GM18951 (cell line): ENCODE results near the gene PLCL1.
"Not testable (repeated sequence)": the region's sequence is repeated elsewhere in the genome, so short reads cannot be mapped to it uniquely, and the experiment has no call there.

Source experiments
- POLR2A ChIP-seq: IDR thresholded peaks from 4 replicates; pipeline ENCODE4 v1.6.1; 2011; ENCODE audit warnings: mild to moderate bottlenecking; ENCODE audit not compliant: insufficient read length, insufficient read depth; ENCODE audit errors: extremely low read depth
- in situ Hi-C: fragments of 300-500 bp; cut with MboI; formaldehyde crosslinking; loops from one replicate; pipeline ENCODE4 v1.12.0; 2022; ENCODE audit warnings: low sequenced_read_pairs, mixed read lengths, inconsistent platforms; ENCODE audit not compliant: unreplicated experiment

PLCL1 gene

DNA sequence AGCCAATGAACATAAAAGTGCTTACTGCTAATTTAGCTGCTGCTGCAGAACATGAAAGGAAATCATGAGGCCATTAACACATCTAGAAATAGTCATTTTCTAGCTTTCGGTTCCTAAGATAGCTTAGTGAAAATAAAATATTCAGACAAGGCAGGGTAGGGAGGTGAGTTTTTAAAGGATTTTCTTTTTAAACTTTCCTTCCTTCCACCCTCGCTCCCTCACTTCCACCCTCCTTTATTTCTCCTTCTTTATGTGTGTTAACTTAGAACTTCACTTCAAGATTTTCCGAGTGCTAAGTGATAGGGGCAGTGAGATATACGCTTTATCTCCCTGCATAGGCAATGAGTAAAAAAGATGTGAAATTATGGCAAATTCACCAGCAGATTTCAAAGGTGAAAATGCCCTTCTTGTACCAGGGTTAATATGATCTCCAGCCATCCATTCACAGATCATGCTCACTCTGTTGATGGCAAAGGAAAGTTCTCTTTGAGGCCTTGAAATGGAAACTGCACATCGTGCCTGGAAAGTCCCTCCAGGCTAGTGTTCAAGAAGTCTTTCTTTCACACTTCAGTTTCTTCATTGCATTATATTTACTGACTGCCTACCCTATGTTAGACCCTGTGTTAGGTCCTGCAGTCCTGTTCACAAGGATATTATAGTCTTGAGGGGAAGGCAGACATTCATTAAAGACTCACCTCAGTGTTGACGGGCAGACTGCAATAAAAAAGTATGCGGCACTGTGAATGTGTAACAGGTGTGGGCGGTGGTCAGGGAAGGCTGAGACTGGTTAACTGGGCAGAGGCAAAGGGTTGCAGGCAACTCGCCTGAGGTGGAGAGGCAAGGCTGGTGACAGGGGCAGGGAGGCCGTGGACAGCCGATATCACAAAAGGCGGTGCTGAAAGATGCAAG, 200.8 kb downstream of the PLCL1 start:
- no peak for TF ChIP-seq POLR2A
- in situ Hi-C loops, result no loop called here

DNA sequence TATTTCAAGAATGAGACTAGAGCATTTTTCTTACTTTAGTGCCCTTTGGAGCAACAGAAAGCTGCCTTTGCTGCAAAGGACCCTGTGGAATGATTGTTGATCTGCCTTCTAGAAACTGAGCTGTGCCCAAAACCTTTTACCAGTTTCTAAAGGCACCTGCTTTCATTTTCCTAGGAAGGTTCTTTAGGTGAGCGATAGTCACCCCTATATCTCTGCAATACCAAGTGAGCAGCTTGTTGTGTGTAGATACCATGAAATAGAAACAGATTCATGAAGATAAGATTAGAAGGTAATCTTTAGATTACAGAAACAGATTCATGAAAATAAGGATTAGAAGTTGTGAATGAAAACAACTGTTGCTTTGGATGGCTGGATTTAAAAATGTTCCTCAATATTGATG, 202.3 kb downstream of the PLCL1 start:
- TF ChIP-seq POLR2A, result no peak
- in situ Hi-C loops, result no loop called here

DNA sequence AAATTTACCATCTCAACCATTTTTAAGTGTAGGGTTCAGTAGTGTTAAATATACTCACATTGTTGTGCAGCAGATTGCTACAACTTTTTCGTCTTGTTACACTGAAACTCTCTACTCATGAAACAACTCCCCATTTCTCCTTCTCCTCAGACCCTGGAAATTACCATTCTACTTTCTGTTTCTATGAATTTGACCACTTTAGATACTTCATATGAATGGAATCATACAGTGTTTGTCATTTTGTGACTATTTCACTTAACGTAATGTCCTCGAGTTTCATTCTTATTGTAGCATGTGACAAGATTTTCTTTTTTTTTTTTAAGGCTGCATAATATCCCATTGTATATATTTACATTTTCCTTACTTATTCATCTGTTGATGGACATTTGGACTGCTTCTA, 203.8 kb downstream of the PLCL1 start:
- in situ Hi-C loops, result no loop called here

DNA sequence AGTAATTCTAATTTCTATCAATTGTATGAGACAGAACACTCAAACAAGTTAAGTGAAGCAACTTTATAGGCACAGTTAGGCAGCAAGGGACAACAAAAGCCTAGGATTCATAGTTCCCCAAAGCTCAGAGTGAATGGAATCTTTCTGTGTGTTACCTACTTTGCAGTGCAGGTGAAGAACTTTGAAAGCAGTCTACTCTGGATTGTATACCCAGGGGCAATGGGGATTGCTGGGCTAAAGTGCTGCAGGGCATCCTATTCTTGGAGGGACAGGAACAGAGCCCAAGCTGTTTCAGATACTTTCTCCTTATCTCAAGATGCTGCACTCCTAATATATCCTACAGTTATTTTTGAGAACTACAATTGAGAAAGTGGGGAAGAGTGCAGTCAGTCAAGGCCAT, 207.6 kb downstream of the PLCL1 start:
- in situ Hi-C loops, result no loop called here
- TF ChIP-seq POLR2A, result no peak

More for the DNA sequence above, 203.8 kb downstream of the PLCL1 start:
- TF ChIP-seq POLR2A, result no peak

DNA sequence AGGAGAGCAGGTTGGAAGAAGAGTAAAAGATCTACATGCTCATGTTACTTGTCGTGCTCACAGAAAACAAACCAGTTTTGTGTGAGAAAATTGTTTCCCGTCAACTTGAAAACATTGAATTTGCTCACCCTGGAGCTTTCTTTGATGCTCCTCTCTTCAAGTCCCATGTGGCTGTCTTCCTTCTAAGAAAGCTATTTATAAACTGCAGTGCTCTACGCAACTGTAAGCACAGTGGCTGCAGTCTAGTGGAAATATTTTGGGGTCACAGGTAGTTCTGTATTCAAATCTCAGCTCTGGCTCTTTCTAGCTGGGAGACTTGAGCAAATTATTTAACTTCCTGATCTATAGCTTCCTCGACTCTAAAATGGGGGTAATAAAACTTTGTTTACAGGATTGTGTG, 211.8 kb downstream of the PLCL1 start:
- TF ChIP-seq POLR2A, result no peak
- in situ Hi-C loops, result no loop called here

DNA sequence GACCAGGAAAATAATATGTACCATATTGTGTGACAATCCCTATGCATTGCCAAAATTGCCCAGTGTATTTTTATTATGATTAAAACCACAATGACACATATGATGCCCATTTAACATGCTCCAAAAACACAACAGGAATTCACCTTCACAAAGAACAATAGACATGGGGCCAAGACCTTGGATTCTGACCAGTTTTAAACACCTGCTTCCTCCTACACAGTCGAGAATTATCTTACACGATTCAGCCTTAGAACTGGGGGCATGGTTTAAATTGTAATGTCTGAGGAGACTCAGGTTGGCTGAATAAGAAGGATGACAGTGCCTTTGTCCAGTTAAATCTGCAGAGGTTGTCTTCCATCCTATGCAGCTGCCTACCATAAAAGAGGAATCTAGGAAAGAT, 212.7 kb downstream of the PLCL1 start:
- in situ Hi-C loops, result no loop called here
- no peak for TF ChIP-seq POLR2A

DNA sequence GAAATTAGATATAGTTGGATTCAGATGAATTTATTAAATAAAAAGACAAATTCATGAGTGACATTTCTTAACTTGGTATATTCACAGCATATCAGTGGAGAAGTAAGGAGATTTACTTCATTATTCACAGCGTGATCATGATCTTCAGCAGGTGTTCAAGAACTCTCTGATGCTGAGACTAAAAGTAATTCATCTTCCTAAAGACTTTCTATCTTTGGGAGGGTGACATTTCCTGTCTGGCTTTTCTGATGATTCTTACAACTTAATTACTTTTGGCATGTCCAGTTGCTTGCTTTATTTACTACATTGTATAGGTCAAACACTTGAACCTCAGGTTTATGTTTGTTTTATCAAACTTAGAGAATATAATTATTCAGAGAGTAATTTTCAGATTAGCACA, 224.6 kb downstream of the PLCL1 start:
- in situ Hi-C loops, result no loop called here
- TF ChIP-seq POLR2A, result no peak

DNA sequence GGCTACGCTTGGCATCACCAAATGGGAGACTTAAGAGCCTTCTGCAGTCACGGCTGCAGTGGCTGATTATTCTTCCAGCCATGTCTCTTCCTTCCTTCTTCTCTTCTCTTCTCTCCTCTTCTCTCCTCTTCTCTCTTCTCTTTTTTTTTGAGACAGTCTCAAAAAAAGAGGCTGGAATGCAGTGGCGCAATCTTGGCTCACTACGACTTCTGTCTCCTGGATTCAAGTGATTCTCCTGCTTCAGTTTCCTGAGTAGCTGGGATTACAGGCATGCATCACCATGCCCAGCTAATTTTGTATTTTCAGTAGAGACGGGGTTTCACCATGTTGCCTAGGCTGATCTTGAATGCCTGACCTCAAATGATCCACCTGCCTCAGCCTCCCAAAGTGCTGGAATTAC, 225.2 kb downstream of the PLCL1 start:
- in situ Hi-C loops, result not testable (repeated sequence)

DNA sequence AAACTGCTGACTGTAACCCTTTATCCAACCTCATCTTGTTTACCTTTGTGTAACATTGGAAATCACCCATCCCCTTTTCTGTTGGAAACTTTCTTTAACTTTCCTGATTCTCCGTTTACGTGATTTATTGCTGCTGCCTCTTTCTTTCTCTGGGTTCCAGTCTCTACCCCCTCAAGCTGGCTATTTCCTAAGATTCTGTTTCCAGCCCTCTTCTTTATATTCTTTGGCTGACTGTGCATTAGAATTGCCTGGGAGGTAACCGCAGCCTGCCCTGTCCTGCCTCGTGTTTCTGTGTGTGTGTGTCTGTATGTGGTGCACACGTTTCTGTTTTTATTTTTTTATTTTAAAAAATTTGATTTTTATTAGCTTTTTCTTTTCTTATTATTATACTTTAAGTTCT, 229.2 kb downstream of the PLCL1 start:
- in situ Hi-C loops, result no loop called here
- no peak for TF ChIP-seq POLR2A

DNA sequence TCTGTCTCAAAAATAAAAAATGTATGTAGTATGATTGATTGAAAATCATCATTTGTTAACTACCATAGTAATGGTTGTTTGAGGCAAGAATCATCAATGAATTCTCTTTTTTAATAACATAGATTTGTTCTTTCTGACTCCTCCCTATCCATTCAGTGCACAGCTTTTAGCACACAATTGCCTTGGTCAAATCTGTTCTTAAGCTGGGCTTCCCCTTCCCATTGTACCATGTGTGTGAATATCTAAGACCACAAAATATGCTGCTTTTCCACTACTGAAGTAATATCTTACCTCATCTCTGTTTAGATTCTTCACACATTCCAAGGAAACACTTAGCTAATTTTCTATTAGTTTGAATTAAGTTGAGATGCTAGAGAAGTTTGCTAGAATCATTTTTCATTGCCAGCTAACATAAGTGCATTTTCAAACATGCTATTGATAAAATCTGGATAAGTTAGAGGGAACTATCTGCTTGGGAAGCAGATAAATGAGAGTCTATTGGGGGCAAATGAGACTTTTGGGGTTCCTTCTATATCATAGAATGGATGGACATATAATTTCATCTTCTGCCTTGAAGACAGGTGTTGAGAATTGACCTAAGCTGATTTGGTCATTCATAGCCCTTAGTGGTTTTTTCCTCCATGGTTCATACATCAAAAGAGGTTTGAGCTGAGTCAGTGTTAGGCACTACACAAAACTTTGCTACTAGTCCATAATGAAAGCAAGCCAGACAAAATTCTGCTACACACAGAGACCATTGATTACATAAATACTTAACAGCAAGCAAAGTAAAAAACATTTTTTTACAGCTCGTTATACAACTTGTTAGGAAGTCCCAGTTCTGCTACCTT, 231.9 kb downstream of the PLCL1 start:
- TF ChIP-seq POLR2A, result no peak
- in situ Hi-C loops, result no loop called here

DNA sequence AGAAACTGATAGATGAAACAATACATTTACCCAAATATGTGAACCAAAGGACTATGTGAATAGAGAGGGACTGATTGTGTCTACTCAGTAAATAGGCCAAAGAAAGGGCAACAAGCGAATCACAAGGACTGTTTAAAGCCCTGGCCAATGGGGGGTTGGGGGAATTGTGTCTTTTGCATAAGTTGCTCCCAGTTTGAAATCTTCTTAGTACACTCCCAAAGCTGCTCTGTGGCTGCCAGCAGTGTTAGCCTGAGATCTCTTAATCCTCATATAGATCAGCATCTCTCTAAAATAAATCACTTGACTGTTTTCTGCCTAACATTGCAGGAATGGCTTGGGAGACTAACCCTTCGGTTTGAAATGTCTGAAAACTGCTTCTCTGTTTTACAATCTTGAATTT, 236.4 kb downstream of the PLCL1 start:
- in situ Hi-C loops, result no loop called here
- no peak for TF ChIP-seq POLR2A

DNA sequence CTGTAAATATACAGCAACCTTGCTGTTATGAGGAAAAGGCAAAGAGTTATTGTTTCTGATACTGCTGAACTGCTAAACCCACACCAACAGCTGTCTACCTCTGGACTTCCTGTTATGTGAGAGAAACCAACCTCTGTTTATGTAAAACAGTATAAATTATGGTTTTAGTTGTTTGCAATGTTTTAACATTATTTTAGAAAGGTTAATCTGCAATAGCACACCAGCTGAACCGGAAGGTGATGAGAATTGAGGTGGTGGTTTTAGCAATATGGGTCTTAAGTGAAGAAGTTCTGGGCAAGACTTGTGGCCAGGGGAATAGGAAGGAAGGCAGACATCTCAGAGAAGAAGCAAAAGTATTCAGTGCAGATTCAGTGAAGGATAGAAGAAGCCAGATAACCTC, 237.8 kb downstream of the PLCL1 start:
- TF ChIP-seq POLR2A, result no peak
- in situ Hi-C loops, result no loop called here

DNA sequence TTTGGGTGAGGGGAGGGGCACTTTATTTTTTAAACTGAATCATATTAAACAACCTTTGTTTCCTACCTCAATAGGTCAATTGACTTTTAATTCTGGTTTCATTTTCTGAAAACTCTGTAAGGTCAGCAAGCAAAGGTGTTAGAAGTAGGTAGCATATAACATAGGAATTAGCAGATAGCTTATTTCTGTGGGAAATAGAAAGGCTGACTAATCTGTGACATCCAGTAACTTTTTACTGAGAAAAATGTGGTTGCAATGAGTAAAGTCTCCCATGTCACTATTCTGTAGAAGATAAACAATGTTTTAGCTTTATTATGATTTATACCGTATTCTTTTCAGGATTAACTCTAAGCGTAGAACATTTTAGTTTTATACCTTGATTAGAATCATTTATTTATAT, 240.4 kb downstream of the PLCL1 start:
- no peak for TF ChIP-seq POLR2A
- in situ Hi-C loops, result no loop called here

DNA sequence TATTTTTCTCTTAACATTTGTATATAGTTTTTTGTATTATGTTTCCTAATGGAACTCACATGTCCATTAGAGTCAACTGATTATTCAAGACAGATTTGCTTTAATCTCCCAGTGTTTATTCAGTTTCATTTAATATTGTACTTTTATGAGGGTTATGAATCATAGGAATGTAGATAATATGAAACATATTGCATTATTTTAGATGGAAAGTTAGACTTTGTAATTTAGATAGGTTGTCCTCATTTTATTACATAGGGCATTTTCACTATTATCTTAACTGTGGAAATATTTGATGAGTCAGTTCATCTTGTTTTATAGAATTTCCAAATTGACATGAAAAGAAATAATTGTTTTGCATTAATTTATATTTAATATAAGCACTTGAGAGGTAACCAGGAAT, 240.8 kb downstream of the PLCL1 start:
- in situ Hi-C loops, result no loop called here
- TF ChIP-seq POLR2A, result no peak
